ENCODE results near the gene NCOA6. TPM values are rescaled to one million over a fixed set of nuclear protein-coding genes. Genes with fewer than 3 reads are reported as not detected.

NCOA6 gene
- total and polyA plus RNA-seq, 2 donors (not counting 1 experiment from before 2014, with no cell fraction given) = 8.1 to 12.0 TPM

DNA sequence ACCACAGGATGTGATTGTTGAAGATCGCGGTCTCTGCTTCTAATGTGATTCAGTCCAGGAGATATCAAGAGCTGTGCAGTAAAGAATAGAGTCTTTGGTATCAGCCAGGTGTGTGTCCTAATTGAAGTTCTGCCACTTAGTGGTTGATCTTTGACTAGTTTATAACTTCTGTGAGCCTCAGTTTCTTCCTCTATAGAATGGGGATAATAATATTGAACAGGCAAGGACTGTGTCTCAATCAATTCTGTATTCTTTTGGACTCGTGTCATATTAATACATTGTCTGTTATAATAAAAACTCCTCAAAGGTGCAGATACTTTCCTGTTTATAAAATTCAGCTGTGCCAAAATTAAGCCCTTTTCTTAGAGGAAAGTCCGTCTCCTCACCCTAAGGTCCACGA, 23.1 kb upstream of the NCOA6 start:
- Histone ChIP-seq H3K27me3 (ENCODE audit: control insufficient read depth, insufficient read depth, low read length) (no peaks in the 10 kb centered on the region), H3K4me3 (replicated peaks in 1 of 4; ENCODE audit: control extremely low read depth in 1 of 4, insufficient read depth in 1 of 4, low read depth in 3 of 4, low read length in 4 of 4) (no peak overlapping the region), H4K20me1 (ENCODE audit: control insufficient read depth, extremely low read depth, insufficient read depth, low read length) (no peaks in the 10 kb centered on the region), H3K9me3 (ENCODE audit: control insufficient read depth, insufficient read depth, low read depth, low read length) (no peaks in the 10 kb centered on the region), H3K27ac (ENCODE audit: insufficient read depth, low read length) (no peak overlapping the region), H3K79me2 (ENCODE audit: control insufficient read depth, insufficient read depth, low read length) (no peaks in the 10 kb centered on the region), H3K36me3 (ENCODE audit: control insufficient read depth, insufficient read depth, low read length) (peaks cover 4% of the 10 kb centered on the region), H2AFZ (ENCODE audit: low read length) (no peak overlapping the region), H3K9ac (ENCODE audit: insufficient read depth, low read length) (no peak overlapping the region), H3K4me2 (ENCODE audit: extremely low read depth, insufficient read depth, low read length) (no peak overlapping the region), H3K4me1 (ENCODE audit: control insufficient read depth, extremely low read depth, insufficient read depth, low read length) (no peaks in the 10 kb centered on the region)
- TF ChIP-seq, protein P1, sequence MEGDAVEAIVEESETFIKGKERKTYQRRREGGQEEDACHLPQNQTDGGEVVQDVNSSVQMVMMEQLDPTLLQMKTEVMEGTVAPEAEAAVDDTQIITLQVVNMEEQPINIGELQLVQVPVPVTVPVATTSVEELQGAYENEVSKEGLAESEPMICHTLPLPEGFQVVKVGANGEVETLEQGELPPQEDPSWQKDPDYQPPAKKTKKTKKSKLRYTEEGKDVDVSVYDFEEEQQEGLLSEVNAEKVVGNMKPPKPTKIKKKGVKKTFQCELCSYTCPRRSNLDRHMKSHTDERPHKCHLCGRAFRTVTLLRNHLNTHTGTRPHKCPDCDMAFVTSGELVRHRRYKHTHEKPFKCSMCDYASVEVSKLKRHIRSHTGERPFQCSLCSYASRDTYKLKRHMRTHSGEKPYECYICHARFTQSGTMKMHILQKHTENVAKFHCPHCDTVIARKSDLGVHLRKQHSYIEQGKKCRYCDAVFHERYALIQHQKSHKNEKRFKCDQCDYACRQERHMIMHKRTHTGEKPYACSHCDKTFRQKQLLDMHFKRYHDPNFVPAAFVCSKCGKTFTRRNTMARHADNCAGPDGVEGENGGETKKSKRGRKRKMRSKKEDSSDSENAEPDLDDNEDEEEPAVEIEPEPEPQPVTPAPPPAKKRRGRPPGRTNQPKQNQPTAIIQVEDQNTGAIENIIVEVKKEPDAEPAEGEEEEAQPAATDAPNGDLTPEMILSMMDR (conservative IDR thresholded peaks at IDR 0.05 in 1 of 2, IDR thresholded peaks at IDR 0.05 in 1 of 2; ENCODE audit: low read depth in 1 of 2, low read length in 2 of 2) = no peak
- no peak for TF ChIP-seq EZH2 (IDR thresholded peaks at IDR 0.05; ENCODE audit: low read length, missing control alignments)
- no peak for DNase-seq (ENCODE audit: low read depth in 2 of 2)

DNA sequence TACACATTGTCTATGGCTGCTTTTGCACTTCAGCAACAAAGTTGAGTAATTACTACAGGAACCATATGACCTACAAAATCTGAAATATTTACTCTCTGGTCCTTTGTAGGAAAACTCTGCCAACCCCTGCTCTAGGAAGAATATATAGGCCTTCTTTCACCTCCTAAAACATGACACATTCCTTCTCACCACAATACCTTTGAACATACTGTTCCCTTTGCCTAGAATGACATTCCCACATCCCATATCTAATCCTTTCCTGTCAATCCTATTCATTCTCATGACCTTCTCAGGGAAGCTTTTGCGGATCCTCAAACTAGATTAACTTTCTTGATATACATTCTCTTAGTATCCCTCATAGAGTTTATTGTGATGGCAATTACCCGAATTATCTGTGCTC, 18.0 kb upstream of the NCOA6 start:
- Histone ChIP-seq H4K20me1 (ENCODE audit: control insufficient read depth, extremely low read depth, insufficient read depth, low read length) (no peaks in the 10 kb centered on the region), H2AFZ (ENCODE audit: low read length) (no peak overlapping the region), H3K4me2 (ENCODE audit: extremely low read depth, insufficient read depth, low read length) (no peak overlapping the region), H3K4me1 (ENCODE audit: control insufficient read depth, extremely low read depth, insufficient read depth, low read length) (no peaks in the 10 kb centered on the region), H3K36me3 (ENCODE audit: control insufficient read depth, insufficient read depth, low read length) (no peaks in the 10 kb centered on the region), H3K27me3 (ENCODE audit: control insufficient read depth, insufficient read depth, low read length) (no peaks in the 10 kb centered on the region), H3K79me2 (ENCODE audit: control insufficient read depth, insufficient read depth, low read length) (no peaks in the 10 kb centered on the region), H3K9ac (ENCODE audit: insufficient read depth, low read length) (no peak overlapping the region), H3K4me3 (replicated peaks in 1 of 4; ENCODE audit: control extremely low read depth in 1 of 4, insufficient read depth in 1 of 4, low read depth in 3 of 4, low read length in 4 of 4) (no peak overlapping the region), H3K9me3 (ENCODE audit: control insufficient read depth, insufficient read depth, low read depth, low read length) (no peaks in the 10 kb centered on the region), H3K27ac (ENCODE audit: insufficient read depth, low read length) (no peak overlapping the region)
- DNase-seq (ENCODE audit: low read depth in 2 of 2) = no peak
- TF ChIP-seq EZH2 (IDR thresholded peaks at IDR 0.05; ENCODE audit: low read length, missing control alignments) = no peak
- TF ChIP-seq, protein P1 (conservative IDR thresholded peaks at IDR 0.05 in 1 of 2, IDR thresholded peaks at IDR 0.05 in 1 of 2; ENCODE audit: low read depth in 1 of 2, low read length in 2 of 2) = no peak

DNA sequence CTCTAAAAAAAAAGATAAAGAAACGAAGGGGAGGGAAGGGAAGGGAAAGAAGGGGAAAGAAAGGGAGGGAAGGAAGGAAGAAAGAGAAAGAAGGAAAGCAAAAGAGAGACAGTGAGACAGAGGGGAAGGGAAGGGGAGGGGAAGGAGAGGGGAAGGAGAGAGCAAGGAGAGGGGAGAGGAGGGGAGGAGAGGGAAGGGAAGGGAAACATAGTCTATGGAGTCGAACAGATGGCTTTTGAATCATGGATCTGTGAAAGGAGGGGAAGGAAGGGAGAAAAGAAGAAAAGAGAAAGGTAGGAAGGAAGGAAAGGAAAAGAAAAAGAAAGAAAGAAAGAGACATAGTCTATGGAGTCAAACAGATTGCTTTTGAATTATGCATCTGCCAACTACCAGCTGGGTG, 16.7 kb upstream of the NCOA6 start:
- Histone ChIP-seq H3K27me3 (ENCODE audit: control insufficient read depth, insufficient read depth, low read length) (no peaks in the 10 kb centered on the region), H3K36me3 (ENCODE audit: control insufficient read depth, insufficient read depth, low read length) (no peaks in the 10 kb centered on the region), H2AFZ (ENCODE audit: low read length) (no peak overlapping the region), H3K9ac (ENCODE audit: insufficient read depth, low read length) (no peak overlapping the region), H3K79me2 (ENCODE audit: control insufficient read depth, insufficient read depth, low read length) (no peaks in the 10 kb centered on the region), H3K4me1 (ENCODE audit: control insufficient read depth, extremely low read depth, insufficient read depth, low read length) (no peaks in the 10 kb centered on the region), H4K20me1 (ENCODE audit: control insufficient read depth, extremely low read depth, insufficient read depth, low read length) (no peaks in the 10 kb centered on the region), H3K27ac (ENCODE audit: insufficient read depth, low read length) (no peak overlapping the region), H3K4me2 (ENCODE audit: extremely low read depth, insufficient read depth, low read length) (no peak overlapping the region), H3K4me3 (replicated peaks in 1 of 4; ENCODE audit: control extremely low read depth in 1 of 4, insufficient read depth in 1 of 4, low read depth in 3 of 4, low read length in 4 of 4) (no peak overlapping the region), H3K9me3 (ENCODE audit: control insufficient read depth, insufficient read depth, low read depth, low read length) (no peaks in the 10 kb centered on the region)
- no peak for DNase-seq (ENCODE audit: low read depth in 2 of 2)
- no peak for TF ChIP-seq EZH2 (IDR thresholded peaks at IDR 0.05; ENCODE audit: low read length, missing control alignments)
